ENCODE measurements around the gene FAM217B. TPM values are rescaled to one million over a fixed set of nuclear protein-coding genes. Genes with fewer than 3 reads are reported as not detected.

Gene FAM217B
- total RNA-seq, 4 donors from 2014 or later: 6.0 to 14.1 (median 9.0) TPM

DNA sequence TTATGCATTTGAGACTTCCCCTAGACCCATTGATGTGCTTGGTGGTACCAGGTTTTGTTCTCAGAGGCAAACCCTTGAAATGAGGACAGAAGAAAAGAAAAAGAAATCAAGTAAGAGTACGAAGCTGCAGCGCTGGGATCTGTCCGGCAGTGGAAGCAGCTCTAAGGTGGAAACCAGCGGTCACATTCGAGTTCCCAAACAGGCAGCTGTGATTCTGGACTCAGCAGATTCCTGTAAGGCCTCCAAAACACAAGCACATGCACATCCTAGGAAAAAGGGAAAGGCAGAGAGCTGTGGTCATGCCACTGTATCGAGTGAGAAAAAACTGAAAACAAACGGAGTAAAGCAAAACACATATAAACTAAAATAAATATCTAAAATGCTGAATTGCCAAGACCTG lies 4.5 kb downstream of the FAM217B start:
- H3K27me3 ChIP-seq: no peaks in the 10 kb centered on the region
- no peak overlapping the region for H3K4me3 ChIP-seq
- no peaks in the 10 kb centered on the region for H3K9me3 ChIP-seq
- H3K4me1 ChIP-seq: peaks cover 39 to 66% (median 49%) of the 10 kb centered on the region in 4 donors
- H3K36me3 ChIP-seq: peaks cover 12 to 38% (median 20%) of the 10 kb centered on the region in 4 donors
- 87% methylated on average over 7 of the region's 7 CpGs for WGBS
- DNase-seq (ENCODE audit: extremely low spot score): no peak
- intact Hi-C loops (cut with DNase I): no loop called here
- peak overlapping the region in 2 of 4 donors; percentile 2 to 6 for H3K27ac ChIP-seq (replicated peaks in 1 of 4)
- no peak for TF ChIP-seq POLR2AphosphoS5 (IDR thresholded peaks at IDR 0.05)
- no peak for TF ChIP-seq POLR2A (IDR thresholded peaks at IDR 0.05; ENCODE audit: low read depth)
- no peak for TF ChIP-seq EP300 (IDR thresholded peaks at IDR 0.05)
- TF ChIP-seq, protein P1, sequence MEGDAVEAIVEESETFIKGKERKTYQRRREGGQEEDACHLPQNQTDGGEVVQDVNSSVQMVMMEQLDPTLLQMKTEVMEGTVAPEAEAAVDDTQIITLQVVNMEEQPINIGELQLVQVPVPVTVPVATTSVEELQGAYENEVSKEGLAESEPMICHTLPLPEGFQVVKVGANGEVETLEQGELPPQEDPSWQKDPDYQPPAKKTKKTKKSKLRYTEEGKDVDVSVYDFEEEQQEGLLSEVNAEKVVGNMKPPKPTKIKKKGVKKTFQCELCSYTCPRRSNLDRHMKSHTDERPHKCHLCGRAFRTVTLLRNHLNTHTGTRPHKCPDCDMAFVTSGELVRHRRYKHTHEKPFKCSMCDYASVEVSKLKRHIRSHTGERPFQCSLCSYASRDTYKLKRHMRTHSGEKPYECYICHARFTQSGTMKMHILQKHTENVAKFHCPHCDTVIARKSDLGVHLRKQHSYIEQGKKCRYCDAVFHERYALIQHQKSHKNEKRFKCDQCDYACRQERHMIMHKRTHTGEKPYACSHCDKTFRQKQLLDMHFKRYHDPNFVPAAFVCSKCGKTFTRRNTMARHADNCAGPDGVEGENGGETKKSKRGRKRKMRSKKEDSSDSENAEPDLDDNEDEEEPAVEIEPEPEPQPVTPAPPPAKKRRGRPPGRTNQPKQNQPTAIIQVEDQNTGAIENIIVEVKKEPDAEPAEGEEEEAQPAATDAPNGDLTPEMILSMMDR (IDR thresholded peaks at IDR 0.05): no peak

DNA sequence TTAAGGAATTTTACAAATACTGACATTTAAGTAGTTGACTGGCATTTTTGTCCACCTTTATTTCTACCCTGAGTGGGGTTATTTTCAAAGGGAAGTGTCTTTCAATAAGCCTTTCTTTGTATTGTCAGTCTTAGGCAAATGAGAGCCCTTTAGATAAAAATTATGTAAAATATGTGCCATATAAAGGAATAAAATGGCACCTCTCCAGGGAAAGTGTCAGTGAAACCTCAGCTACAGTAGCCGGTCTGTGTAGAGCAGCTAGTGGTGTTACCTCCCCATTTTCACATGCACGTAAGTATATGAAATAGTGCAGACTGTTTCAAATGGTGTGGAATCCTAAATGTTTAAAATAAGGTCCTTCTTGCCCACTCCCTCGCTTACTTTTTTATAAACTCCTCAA lies 5.0 kb downstream of the FAM217B start:
- WGBS: 66% methylated on average over 3 of the region's 3 CpGs
- Histone ChIP-seq H3K4me3 (no peak overlapping the region), H3K9me3 (no peaks in the 10 kb centered on the region), H3K4me1 (peaks cover 39 to 66% (median 49%) of the 10 kb centered on the region in 4 donors), H3K36me3 (peaks cover 12 to 38% (median 22%) of the 10 kb centered on the region in 4 donors), H3K27ac (replicated peaks in 1 of 4) (peak overlapping the region; percentile 1 to 8 (median 4)), H3K27me3 (no peaks in the 10 kb centered on the region)
- no peak for TF ChIP-seq POLR2A (IDR thresholded peaks at IDR 0.05; ENCODE audit: low read depth)
- TF ChIP-seq EP300 (IDR thresholded peaks at IDR 0.05): no peak
- no peak for TF ChIP-seq POLR2AphosphoS5 (IDR thresholded peaks at IDR 0.05)
- TF ChIP-seq, protein P1 (IDR thresholded peaks at IDR 0.05): no peak
- intact Hi-C loops (cut with DNase I): no loop called here
- DNase-seq (ENCODE audit: extremely low spot score): no peak

DNA sequence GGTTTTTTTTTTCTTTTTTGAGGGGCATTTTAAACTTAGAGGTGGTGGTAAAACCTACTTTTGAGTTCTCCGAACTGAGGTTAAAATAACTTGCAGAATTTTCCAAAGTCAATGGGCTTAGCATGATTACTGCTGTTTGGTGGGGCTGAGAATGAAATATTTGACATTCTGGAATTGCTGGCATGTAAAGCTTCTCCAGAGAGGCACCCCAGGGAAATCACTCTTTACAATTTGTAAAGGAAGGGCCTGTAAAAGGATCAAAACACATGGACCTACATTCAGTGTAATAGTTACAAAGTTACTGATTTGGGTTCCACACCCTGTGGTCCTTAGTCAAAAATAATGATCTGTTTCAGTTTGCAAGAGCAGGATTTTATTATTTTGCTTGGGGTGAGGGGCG lies 5.5 kb downstream of the FAM217B start:
- intact Hi-C loops (cut with DNase I): no loop called here
- TF ChIP-seq EP300 (IDR thresholded peaks at IDR 0.05): no peak
- TF ChIP-seq, protein P1 (IDR thresholded peaks at IDR 0.05): no peak
- no peak for TF ChIP-seq POLR2AphosphoS5 (IDR thresholded peaks at IDR 0.05)
- no peak for TF ChIP-seq POLR2A (IDR thresholded peaks at IDR 0.05; ENCODE audit: low read depth)
- Histone ChIP-seq H3K4me3 (no peak overlapping the region), H3K27ac (replicated peaks in 1 of 4) (peak overlapping the region in 3 of 4 donors; percentile 1 to 8 (median 6)), H3K9me3 (no peaks in the 10 kb centered on the region), H3K27me3 (no peaks in the 10 kb centered on the region), H3K36me3 (peaks cover 12 to 38% (median 25%) of the 10 kb centered on the region in 4 donors), H3K4me1 (peaks cover 39 to 66% (median 49%) of the 10 kb centered on the region in 4 donors)
- no peak for DNase-seq (ENCODE audit: extremely low spot score)
- WGBS: 67% methylated on average over 2 of the region's 2 CpGs

DNA sequence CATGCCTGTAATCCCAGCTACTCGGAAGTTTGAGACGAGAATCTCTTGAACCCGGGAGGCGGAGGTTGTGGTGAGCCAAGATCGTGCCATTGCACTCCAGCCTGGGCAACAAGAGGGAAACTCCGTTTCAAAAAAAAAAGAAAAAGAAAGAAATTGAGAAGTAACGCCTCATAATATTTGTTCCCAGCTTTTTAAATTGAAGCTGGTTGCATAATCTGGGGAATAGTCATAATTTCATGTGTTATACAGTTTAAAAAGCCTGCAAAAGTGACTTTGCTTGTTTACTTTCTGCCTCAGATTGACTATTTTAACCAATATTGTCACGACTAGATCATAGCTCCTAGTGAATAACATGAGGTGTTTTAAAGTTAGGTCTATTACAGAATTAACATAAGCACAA lies 7.2 kb downstream of the FAM217B start:
- Histone ChIP-seq H3K36me3 (peaks cover 12 to 42% (median 28%) of the 10 kb centered on the region in 4 donors), H3K4me1 (peaks cover 25 to 51% (median 34%) of the 10 kb centered on the region in 4 donors), H3K9me3 (no peaks in the 10 kb centered on the region), H3K27me3 (no peaks in the 10 kb centered on the region), H3K27ac (replicated peaks in 1 of 4) (no peak overlapping the region), H3K4me3 (no peak overlapping the region)
- intact Hi-C loops (cut with DNase I): no loop called here
- WGBS: 82% methylated on average over 8 of the region's 8 CpGs
- no peak for TF ChIP-seq POLR2A (IDR thresholded peaks at IDR 0.05; ENCODE audit: low read depth)
- TF ChIP-seq POLR2AphosphoS5 (IDR thresholded peaks at IDR 0.05): no peak
- TF ChIP-seq, protein P1 (IDR thresholded peaks at IDR 0.05): no peak
- no peak for TF ChIP-seq EP300 (IDR thresholded peaks at IDR 0.05)
- no peak for DNase-seq (ENCODE audit: extremely low spot score)

DNA sequence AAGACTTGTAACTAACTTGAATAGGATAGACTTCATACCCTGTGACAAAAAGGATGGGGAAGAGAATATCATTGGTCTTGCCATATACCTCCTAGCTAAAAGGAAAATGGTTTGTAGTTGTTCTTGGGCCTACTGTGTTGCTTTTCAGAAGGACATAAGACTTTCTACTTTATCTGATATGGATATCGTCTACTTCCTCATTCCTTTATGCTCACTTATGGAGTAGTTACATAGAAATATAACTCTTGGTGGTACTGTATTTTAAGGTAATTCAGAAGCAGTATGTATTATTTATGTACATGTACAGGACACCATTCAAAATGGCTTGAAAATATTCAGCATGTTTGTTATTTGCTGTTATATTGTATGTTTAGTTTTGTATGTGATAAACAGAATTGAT lies 8.0 kb downstream of the FAM217B start:
- H3K27ac ChIP-seq (replicated peaks in 1 of 4): no peak overlapping the region
- no peak for TF ChIP-seq EP300 (IDR thresholded peaks at IDR 0.05)
- TF ChIP-seq POLR2AphosphoS5 (IDR thresholded peaks at IDR 0.05): no peak
- no peak for TF ChIP-seq POLR2A (IDR thresholded peaks at IDR 0.05; ENCODE audit: low read depth)
- TF ChIP-seq, protein P1 (IDR thresholded peaks at IDR 0.05): no peak
- peaks cover 12 to 34% (median 22%) of the 10 kb centered on the region in 4 donors for H3K36me3 ChIP-seq
- no peak for DNase-seq (ENCODE audit: extremely low spot score)
- no peaks in the 10 kb centered on the region for H3K27me3 ChIP-seq
- H3K9me3 ChIP-seq: no peaks in the 10 kb centered on the region
- H3K4me1 ChIP-seq: peaks cover 25 to 45% (median 31%) of the 10 kb centered on the region in 4 donors
- intact Hi-C loops (cut with DNase I): no loop called here
- 65% methylated on average over 1 of the region's 1 CpG for WGBS
- no peak overlapping the region for H3K4me3 ChIP-seq

All from esophagus muscularis mucosa (tissue), 4 donors.